NK-92 (cell line): Measurements from ENCODE around the gene DST.
"Not testable (repeated sequence)": the region's sequence is repeated elsewhere in the genome, so short reads cannot be mapped to it uniquely, and the experiment has no call there.

Source experiments
- DNase-seq: peaks from one replicate; lab custom pipeline; 2025; ENCODE audit not compliant: unreplicated experiment; lab: John Stamatoyannopoulos, UW

The DST gene

DNA sequence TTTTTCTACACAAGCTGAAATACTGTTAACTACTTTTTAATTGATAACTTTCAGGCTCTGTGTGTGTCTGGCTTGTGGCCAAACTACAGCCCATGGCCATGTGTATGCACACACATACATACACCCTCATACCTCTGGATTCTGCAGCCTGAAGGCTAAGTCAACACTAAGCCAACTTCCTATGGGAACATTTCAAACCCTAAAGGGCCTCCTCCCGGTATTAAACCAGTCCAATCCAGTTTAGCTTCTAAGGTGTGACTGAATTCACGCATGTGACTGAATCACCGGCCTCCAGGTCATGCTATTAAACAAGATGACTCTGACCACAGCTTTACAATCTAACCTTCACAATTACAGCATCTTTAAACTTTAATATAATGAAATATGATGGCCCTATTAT, 20.7 kb upstream of the DST start:
- no peak for DNase-seq

DNA sequence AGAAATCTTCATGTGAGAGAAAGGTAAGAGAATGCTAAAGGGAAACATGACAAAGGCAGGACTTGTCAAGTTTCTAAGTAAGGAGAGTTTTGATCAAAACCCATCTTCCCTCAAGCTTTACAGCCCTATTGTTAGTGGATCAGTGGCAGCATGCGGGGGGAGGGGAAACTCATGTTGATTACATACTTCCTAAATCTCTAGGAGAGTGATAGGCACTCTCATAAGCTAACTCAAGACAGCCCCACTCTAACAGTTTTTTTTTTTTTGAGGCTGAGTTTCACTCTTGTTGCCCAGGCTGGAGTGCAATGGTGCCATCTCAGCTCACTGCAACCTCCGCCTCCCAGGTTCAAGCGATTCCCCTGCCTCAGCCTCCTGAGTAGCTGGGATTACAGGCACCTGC, 18.6 kb upstream of the DST start:
- DNase-seq: not testable (repeated sequence)

DNA sequence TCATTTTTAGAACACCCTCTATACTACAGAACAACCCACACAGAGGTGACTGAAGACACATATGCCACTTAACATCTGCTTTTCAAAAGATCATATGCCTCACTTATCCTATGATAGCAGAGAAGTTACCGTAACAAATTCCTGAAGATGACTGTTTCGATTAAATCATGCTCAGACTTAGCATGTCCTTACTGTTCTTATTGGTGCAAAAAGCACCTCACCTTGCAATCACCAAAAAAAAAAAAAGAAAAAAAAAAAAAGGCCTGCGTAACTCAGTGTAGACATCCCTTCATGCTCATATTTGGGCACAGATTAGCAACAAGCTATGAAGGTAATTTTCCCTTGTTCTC, 17.7 kb upstream of the DST start:
- DNase-seq: no peak

DNA sequence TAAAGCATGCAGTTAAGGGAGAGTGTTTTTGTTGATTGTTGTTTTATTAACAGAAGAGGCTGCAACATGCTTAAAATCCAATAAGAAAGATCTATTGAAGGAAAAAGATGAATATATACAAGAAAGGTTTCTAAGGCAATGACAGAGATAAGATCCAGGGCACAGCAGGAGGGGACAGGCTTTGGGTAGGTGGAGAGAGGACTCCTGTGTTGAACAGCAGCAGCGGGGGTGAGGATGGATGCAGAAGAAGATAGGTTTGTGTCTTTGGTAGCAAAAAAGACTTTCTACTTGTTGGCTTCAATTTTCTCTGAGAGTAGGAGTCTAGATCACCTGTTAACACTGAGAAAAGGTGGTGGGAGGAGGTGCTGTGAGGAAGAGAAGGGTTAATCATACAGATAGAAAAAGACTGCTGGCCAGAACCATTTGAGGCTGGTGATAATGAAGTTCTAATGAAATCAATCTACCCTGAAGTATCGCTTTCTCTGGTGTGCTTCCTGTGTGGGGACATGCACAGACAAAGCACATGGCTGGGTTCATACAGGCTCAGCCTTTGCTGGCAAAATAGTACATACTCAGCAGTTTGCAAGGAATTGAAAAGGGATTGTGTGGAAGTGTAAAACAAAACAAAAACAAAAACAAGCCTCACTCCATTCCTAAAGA, 17.2 kb upstream of the DST start:
- no peak for DNase-seq

DNA sequence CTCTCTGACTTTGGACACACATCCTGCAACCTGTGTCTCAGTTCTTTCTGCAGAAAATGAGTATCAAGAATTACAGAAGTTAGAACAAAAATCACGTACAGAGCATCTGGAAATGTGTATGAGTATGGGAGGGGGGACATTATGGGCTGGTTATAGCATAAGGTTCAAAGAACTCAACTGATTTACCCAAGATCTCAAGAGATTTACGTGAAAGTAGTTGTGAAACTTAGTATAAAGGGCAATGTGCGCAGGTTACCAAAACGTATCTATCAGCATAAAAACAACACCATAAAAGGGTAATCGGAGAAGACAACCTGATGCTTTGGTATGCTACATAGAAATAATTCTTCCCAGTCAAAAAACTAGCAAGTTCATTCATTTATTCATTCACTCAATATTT, 15.6 kb upstream of the DST start:
- DNase-seq: no peak

DNA sequence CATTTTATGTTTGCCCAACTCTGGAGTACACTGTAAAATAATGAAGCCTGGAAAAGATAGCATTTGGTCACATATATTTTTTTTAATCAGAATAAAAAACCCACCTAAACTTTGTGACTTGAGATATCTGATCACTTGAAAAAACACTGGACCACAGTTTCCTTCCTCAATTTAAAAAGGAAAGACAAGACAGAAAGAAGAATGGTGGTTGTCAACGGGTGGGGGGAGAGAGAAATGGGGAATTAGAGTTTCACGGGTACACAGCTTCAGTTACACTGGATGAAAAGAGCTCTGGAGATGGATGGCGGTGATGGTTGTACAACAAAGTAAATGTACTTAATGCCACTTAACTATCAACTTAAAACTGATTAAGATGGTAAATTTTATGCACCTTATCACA, 14.7 kb upstream of the DST start:
- DNase-seq: no peak

DNA sequence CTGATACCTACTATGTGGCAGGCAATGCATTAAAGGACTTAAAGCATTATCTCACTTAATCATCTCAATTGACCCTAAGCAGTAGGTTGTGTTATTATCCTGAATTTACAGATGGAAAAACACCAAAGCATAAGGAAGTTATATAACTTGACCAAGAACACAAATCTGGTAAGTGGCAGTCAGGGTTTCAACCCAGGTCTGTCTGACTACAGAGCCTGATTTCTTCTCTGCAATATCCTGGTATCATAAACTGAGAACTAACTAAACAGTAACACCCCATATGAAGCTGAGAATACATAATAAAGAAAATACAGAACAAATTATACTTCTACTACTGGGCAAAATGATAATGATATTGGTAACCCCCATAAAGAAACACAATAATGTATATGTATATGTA, 13.8 kb upstream of the DST start:
- no peak for DNase-seq

DNA sequence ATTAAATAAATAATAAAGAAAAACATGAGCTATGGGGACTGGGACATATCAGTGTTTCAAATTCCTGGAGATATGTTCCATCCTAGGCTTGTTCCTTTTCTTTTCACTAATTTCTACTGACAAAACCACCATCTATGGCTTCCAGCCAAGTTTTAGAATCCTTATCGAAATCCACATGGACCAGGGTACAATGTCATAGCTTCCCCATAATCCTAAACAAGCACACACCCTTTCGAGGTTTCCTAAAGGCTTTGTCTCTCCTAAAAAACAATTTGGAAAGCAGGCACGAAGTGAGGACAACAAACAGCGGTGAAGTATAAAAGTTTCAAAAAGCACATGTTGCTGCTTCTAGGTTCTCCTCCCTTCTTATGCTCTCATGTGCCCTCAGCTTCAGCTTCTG, 13.3 kb upstream of the DST start:
- DNase-seq: no peak

DNA sequence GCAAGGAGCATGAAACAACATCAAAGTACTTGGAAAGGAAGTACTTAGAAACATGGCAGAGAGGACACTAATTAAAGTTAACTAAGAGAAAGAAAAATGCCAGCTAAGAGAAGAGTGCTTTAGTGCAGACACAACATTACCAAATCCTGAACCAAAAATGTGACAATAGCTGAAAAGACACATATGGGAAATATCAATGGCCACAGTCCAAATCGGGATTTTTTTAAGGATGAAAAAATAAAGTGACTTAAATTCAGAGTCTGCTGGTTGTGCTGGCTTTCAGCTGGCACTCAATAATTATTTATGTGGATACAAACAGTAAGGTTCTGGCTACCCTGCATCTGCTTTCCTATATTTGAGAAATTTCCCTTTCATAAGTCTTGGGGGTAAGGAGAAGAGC, 12.6 kb upstream of the DST start:
- no peak for DNase-seq

DNA sequence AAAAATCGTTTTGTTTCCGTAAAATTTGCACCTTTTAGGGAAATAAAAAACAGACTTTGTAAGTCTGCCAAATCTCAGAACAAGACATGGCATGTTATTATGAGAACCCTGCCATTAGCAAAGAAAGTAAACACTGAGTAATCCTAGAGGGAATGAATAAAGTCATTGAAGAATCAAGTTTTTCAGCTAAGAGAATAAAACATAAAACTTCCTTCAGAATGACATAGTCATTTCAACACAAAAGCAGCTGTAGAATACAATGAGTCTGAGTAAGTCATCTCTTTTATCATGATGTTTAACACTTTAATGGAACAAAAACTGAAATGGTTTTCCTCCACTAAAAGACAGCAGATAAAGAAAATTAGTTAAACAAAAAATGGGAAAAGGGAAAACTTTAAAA, 10.3 kb upstream of the DST start:
- DNase-seq: no peak

DNA sequence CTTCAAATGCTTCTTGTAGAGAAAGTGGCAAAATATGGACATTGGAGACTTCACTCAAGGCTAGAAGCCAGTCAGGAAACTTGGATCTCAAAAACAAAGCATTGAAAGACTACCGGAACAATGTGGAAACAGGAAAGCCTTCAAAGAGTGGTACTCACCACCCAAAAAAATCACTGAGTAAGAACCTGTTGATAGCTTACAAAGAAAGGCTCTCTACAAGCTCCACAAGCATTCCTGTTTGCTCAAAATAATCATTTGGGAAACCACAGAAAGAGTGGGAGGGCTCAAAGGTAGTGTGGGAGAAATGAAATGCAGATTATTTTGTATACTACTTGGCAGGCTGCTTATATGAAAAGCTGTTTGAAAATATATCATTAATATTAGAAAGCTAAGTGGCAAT, 9.5 kb upstream of the DST start:
- DNase-seq: no peak

DNA sequence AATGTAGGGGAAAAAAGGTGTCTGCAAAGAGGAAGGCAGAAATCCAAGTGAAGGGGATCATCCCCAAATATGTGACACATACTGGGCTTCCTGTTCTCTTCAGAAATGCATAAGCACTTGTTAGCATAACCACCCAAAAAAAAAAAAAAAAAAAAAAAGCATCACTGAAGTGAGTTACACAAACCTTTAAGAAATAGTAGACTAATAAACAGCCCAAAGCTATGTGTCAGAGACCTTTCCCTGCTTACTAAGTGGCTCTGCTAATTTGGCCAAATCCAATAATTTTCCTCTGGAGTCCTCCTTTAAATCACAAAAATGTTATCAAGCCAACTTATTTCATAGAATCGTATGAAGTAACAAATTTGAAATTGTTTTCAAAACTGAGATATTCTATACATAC, 7.5 kb upstream of the DST start:
- DNase-seq: no peak

DNA sequence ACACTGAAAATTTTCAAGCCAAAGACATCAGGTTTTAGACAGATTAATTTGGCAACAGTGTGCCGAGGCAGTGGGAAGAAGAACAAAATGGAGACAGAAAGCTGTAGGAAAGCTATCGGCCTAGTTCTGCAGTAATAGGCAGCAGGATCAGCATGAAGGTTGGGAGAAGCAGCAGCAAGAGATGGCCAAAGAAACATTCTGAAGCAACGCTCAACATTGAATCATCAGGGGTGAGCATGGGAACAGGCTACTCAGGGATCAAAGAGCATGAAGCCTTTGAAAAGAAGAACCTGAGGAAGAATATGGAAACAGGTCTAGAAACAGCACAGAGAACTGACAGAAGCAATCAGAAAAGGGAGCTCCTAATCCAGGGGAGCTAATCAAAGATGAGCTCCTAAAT, 7.1 kb upstream of the DST start:
- DNase-seq: no peak

DNA sequence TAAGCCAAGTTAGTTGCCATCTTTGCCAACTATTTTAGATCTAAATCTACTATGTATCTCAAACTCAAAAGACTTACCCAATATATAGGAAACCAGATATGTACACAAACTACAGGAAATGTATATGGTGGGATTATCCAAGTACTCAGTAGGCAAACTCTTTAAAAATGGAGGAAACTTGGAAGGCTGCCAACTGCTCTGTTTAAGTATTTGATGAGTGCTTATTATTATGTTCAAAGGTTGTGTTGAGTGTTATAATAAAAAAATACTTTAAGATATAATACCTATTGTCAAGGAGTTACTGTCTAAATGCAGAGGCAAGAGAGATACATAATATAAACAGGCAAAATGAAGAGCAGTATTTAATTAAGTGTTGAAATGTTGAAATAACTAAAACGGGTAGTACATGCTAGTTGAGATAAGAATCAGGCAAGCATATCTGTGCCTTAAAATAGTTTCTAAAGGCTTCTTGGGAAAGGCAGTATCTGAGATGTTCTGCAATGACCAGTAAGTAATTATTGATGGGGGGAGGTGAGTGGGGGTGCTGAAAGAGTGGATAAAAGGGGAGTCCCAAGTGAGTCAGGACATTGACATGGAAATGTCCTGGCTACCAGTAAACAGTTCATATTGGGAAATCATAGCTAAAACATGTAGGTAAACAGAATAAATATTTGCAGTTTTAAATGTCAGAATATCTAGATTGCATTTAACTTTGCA, 6.5 kb upstream of the DST start:
- no peak for DNase-seq

DNA sequence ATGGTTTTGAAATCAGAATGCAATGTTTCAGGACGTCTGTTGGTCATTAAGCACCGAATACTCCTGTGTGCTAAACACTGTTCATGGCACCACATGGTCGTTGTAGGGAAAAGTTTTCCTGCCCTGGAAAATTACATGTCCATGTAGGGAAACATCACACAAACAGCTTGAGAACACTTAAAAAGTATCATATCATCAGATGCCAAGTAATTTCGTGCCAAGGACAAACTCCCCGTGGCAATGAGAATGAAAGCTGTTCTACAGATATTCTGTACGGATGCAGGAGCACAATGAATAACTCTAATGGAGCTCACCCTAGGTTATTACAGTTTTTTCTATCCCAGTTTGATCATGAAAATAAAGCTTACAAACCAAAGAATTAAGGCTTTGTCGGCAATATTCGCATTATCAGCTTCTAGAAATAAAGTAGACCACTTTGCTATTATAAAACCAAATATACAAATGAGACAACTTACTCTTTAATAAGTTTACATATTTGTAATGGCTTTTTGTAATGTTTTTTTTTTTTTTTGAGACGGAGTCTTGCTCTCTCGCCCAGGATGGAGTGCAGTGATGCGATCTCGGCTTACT, 4.6 kb upstream of the DST start:
- no peak for DNase-seq

DNA sequence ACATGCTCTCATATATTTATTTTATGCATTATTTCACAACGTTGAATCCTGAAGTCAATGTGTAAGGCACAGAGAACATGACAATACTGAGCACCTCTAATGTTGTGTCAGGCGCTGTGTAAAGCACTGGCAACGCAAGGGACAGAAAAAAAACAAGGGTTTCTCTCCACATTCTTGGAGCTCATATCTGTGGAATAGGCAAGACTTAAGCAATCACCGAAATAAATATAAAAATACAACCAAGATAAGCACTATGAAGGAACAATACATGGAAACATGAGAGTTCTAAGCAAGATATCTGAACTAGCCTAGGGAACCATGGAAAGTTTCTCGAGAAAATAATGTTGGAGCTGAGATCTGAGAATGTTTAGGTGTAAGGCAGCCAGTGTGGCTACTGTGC, 1.7 kb upstream of the DST start:
- DNase-seq: no peak

DNA sequence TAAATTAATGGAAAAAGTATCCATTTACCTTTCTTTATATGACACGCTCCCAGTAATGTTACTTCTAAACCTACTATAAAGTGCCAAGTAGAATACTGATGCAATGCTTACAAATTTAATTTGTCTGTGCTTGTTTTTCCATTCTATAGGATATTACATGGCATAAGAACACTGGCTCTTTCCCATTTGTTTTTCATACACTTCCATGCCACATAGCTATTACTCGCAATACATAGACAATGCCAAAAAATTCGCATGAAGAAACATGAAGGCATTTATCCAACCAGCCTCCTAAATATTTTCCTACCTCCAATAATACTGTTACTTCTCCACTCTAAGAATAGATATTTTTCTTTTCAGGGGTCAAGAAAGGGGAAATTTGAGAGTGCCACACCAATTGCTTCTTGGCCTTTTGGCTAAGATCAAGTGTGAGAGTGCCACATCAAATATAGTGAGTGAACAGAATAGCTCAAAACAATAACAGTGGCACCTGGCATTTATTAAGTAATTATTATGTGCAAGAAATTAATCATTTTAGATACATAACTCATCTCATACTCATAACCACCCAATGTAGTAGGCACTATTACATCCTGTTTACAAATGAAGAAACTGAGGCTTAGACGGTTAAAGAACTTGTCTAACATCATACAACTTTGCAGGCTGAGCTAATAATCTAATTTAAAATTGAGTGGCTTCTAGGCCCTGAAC, 845 bp upstream of the DST start:
- no peak for DNase-seq

DNA sequence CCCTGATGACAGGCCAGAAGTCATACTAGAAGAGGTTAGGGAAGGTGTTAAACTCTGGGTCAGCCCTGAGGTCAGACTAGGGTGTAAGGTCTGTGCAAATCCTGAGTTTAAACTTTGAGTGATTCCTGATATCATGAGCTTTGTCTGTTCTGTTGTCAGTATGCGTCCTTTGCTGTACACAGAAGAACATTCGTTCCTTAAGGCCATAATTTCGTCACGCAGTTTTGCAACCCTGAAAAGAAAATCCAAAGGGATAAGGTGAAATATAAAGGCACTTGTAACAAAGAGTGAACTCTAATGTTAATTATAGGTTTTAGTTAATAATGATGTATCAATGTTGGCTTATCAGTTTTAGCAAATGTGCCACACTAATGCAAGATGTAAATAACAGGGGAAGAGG, 2.3 kb downstream of the DST start:
- no peak for DNase-seq

DNA sequence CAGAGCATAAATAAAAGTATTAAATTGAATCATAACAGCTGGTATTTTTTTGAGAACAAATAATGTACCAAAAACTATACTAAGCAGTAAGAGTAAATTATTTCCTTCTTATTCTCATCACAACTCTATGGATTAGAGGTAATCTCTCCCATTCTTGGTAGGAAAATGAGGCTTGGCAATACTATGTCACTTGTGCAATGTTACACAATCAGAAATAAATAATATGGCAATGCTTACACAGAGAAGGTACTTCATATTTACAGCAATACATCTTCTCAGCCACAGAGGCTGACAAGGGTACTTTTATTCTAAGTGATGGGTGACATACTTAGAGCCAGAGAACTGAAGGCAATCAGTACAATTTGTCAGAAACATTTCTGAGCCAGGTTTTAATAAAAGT, 3.9 kb downstream of the DST start:
- DNase-seq: no peak

DNA sequence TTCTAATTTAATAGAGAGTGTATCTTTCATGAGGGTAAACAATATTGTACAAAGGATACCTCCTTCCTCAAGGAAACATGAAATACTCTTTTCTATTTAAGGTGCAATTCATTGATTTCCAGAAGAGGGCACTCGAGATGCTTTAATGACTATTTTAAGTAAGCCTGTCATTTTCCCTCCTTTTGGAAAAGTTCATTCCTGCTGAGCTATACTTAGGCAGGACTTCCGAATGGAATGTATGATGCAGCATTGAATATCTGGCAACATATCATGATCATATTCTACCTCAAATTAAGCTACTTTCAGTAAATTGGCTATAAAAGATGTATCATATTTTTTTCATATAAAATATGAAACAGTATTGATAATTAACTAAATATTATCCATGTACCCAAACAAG, 5.0 kb downstream of the DST start:
- no peak for DNase-seq

DNA sequence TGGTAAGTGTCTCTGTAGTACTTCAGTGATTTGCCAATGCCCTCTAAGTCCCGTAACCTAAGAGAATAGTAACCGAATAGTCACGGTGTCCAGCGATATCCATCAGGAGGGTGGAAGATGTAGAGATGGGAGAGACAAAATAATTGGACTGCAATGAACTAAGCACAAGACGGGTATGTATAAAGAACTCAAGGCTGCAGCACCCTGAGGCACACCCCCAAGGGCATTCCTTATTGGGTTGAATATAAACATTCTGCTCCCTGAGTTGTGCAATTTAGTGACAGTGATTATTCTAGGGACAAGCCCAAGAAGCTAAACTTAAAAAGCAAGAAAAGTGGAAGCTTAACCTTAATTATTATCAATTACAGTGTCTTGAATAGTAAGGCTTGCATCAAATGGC, 14.6 kb downstream of the DST start:
- no peak for DNase-seq

DNA sequence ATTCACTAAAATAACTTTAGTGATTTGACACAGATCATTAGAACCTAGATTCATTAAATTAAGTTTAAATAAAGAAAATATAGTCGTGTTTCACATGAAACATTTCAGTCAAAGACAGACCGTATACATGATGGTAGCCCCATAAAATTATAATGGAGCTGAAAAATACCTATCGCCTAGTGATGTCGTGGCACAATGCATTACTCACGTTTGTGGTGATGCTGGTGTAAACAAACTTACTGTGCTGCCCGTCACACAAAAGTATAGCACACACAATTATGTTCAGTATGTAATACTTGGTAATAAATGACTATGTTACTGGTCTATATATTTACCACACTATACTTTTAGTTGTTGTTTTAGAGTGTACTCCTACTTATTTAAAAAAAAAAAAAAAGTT, 17.3 kb downstream of the DST start:
- DNase-seq: no peak
